ENCODE results near the gene ZNF746.

GRCh38 chr7:149448961-149449360 lies 48.6 kb downstream of the ZNF746 start:
- TF ChIP-seq CTCF (IDR thresholded peaks at IDR 0.05; ENCODE audit: low read length) (no peak), EZH2 (optimal IDR thresholded peaks at IDR 0.05; ENCODE audit: low read depth, low read length) (no peak)
